AG09319 (cell line): ENCODE measurements around the gene GALNT16.

Experiments used
- DNase-seq: peaks from one replicate; pipeline ENCODE4 v3.0.0-alpha.2; 2010; ENCODE audit warnings: low read depth; ENCODE audit errors: extremely low read depth
- CTCF ChIP-seq: IDR thresholded peaks from 2 replicates; pipeline ENCODE4 v1.5.1; 2011; ENCODE audit warnings: low read depth, mild to moderate bottlenecking, inconsistent platforms, low read length, moderate library complexity

Gene GALNT16

GRCh38 chr14:69260190-69260860 lies 367 bp downstream of the GALNT16 start:
- no peak; the same call in 1 of the 2 replicates for TF ChIP-seq CTCF
- DNase-seq = no peak

- no peak for DNase-seq
These were observed 1.1 kb downstream of the GALNT16 start for GRCh38 chr14:69260861-69261564.

GRCh38 chr14:69261761-69262331 lies 1.9 kb downstream of the GALNT16 start:
- no peak for TF ChIP-seq CTCF
- DNase-seq = no peak

More at GRCh38 chr14:69260861-69261564, 1.1 kb downstream of the GALNT16 start:
- TF ChIP-seq CTCF = peak; percentile 31

- DNase-seq = no peak
- no peak for TF ChIP-seq CTCF
These were observed 2.6 kb downstream of the GALNT16 start for GRCh38 chr14:69262516-69262915.

- peak; percentile 96 for DNase-seq
- no peak for TF ChIP-seq CTCF
These were observed 3.4 kb downstream of the GALNT16 start for GRCh38 chr14:69263364-69263763.

GRCh38 chr14:69263771-69264170 lies 3.8 kb downstream of the GALNT16 start:
- TF ChIP-seq CTCF = no peak
- no peak for DNase-seq
